GM18499 (cell line): ENCODE data around the gene ADARB1.
"Not testable (repeated sequence)": the region's sequence is repeated elsewhere in the genome, so short reads cannot be mapped to it uniquely, and the experiment has no call there.

Experiments
- ATAC-seq: cut with Tn5 transposase; IDR thresholded peaks from one replicate; pipeline ENCODE4 v1.9.1; 2021; ENCODE audit warnings: moderate number of reproducible peaks; ENCODE audit not compliant: insufficient read depth, unreplicated experiment

The ADARB1 gene

GRCh38 chr21:45131537-45131999 is 57.2 kb downstream of the ADARB1 start:
- ATAC-seq = no peak

DNA sequence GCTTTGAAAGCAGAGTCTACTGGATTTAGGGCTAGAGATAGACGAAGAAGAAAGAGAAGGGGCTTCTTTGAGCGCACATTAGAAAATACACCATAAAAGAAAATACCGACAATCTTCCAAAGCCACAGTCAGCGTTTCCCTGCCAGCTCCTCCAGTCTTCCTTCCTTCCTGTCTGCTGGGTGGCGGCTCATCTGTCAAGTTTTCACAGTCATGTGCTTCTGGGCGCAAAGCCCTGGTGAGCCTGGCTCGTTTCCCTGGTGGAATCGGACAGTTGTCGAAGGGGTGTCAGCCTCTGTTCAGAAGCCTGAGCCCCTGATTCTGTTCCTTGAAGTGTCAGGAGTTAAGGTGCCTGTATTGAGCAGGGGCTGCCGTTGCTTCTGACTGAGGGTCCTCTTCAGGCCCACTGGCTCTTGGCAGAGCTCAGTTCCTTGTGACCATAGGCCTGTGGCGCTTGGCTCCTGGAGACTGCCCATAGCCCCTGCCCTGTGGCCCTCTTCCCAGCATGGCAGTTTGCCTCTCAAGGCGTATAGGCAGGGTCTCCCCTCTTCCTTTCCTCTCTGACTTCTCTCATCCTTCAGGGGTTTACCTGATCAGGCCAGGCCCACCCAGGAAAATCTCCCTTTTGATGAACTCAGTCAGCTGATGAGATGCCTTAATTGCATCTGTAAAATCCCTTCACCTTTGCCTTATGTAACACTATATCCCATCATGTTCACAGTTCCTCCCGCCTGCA is 58.6 kb downstream of the ADARB1 start:
- ATAC-seq = no peak

DNA sequence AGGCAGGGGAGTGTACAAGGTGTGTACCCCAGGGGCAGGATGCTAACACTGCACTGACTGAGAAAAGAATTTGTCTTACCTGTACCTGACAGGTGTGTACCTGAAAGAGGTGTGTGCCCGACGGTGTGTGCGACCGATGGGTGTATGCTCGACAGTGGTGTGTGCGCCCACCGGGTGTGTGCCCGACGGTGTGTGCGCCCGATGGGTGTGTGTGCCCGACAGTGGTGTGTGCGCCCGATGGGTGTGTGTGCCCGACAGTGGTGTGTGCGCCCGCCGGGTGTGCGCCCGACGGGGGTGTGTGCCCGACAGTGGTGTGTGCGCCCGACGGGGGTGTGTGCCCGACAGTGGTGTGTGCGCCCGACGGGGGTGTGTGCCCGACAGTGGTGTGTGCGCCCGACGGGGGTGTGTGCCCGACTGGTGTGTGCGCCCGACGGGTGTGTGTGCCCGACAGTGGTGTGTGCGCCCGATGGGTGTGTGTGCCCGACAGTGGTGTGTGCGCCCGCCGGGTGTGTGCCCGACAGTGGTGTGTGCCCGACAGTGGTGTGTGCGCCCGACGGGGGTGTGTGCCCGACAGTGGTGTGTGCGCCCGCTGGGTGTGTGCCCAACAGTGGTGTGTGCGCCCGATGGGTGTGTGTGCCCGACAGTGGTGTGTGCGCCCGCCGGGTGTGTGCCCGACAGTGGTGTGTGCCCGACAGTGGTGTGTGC is 59.3 kb downstream of the ADARB1 start:
- ATAC-seq = not testable (repeated sequence)

DNA sequence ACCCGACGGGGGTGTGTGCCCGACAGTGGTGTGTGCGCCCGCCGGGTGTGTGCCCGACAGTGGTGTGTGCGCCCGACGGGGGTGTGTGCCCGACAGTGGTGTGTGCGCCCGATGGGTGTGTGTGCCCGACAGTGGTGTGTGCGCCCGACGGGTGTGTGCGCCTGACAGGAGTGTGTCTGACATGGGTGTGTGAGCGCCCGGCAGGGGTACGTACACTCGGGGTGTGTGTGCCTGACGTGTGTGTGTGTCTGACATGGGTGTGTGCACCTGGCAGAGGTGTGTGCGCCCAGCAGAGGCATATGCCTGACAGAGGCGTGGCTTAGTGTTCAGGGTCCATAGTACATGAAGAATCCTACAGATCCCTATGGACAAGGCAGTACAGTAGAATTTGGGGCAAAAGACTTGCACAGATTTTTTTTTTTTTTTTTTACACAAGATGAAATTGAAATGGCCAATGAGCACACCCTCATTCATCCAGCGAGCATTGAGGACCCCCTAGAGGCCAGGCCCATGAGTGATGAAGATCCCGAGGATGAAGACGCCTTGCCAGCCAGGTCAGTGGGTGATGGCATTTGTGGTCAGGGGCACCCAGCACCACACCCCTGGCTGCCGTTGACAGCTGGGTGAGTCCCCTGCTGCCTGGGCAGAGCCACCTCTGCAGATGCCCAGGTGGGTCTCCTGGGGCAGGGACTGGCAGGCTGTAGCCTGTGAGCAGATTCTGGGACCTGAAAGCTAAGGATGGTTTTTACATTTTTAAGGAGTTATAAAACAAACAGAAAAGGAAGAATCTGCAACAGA is 60.1 kb downstream of the ADARB1 start:
- ATAC-seq = no peak

DNA sequence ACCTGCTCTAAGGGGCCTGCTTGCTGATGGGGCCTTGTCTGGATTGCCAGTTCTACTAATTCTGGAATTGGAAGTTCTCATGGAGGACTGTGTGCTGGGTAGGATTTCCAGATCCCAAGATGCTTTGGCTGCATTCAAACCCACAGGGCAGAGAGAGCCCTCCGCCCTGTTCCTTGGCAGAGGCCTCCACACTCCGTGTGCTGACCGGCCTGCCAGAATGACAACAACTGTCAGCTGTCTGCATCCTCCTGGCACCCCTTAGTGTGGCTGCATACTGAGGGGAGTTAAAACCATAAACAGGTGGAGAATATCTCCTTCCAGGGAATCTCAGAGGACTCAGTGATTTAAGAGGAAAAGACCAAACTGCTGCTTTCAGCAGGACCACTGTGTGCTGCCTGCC is 60.7 kb downstream of the ADARB1 start:
- no peak for ATAC-seq

DNA sequence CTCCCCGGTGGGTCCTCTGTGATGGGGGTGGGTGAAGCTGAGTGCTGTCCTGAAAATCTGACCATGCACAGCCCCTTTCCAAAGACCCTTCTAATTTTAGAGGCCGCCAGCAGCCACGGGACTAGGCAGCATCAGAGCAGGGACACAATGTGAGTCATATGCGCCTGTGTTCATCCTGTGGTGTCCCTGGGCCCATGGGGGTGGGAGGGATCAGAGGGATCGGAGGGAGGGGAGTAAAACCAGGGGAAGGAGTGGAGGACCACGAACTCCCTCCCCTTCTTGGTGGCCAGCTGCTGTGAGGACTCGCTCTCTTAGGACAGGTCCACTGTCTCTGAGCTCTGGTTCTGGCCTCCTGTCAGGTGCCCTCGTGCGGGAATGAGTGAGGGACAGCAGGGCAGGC is 61.5 kb downstream of the ADARB1 start:
- no peak for ATAC-seq

DNA sequence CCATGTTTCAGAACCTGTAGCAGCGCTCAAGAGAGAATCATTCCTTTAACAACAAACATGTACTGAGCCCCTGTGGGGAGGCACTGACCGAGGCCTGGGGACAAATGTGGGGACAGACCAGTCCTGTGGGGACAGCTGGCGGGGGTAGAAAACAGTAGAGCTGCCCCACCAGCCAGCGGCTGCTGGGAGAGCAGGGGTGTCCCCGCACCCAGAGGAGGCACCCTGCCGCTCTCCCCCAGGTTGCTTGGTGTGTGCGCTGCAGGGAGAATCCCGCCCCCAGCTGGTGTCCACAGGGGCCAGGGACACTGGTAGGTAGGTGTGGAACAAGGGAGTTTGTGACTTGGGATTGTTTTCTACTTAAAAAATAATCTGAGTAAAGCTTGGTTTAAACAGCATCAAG is 62.1 kb downstream of the ADARB1 start:
- no peak for ATAC-seq

DNA sequence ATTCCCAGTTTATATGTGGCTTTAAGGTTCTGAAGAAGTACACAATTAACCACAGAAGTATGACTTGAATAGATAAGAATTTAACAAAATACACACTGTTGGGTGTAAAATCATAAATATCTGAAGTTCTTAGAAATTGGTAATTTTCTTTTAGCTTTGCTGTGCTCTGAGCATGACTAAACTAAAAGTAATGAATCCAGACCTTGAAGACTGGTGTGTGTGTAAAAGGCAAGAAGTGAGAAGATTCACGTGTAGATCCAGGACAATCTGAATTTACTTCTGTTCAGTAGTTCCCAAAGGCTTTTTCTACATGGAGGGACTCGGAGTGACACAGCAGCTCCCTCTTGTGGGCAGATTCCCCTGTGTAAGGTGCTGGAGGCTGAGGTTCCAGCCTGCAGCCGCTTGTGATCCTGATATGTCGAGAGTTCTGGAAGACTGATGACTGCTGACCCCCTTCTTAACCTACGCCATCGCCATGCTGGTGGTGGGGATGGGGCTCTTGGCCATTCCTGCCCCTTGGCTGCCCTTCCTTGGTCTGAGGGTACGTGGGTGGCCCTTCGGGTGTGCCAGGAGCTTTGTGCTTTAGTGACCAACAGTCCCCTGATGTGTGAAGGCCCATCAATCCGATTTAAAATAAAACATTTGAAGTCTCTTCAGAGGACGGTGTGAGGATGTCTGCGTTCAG is 62.7 kb downstream of the ADARB1 start:
- no peak for ATAC-seq

DNA sequence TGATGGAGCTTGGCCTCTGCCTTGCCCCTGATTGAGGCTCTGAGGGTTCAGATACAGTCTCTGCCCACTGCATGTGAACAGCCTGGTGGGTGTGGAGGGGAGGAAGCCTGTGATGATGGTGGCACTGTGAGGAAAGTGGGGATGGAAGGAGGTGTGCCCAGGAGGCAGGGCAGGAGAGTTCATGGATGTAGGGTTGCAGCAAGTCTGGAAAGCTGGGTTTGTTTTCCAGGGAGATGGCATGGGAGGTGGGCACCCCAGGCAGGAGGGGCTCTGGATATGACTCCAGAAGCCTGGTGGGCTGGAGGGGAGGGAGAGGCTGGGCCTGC is 63.2 kb downstream of the ADARB1 start:
- ATAC-seq = no peak

DNA sequence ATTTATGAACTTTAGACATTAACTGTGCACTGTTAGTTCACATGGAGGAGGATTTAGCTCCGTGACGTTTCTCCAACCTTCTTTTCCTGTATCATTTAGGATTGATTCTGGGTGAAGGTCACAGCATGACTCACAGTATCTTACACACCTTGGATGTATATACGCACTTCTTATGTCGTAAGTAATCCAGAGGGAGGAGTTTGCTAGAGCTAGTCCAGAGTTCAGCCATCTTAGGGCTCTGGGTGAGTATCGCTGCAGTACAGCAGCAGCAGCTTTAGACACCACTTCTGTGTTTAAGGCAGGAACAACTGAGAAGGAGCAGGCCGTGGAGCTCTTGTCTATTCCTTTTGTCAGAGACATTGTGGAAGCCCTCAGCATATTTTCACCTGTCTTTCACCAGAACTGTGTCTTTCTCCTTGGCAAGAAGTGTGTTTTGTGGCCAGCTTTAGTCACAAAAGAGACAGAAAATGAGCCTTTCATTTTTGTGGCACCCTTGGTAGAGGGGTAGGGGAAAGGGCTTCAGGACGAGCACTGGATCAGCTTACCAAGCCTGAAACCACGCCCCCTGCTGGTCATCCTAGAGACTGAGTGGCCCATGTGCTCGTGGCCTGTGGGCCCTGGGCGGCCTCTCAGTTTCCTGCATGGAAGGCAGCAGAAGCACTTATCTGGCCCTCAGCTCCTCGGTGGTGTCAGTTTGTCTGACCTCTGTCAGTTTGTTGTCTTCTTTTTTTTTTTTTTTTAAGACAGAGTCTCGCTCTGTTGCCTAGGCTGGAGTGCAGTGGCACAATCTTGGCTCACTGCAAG is 64.0 kb downstream of the ADARB1 start:
- no peak for ATAC-seq

DNA sequence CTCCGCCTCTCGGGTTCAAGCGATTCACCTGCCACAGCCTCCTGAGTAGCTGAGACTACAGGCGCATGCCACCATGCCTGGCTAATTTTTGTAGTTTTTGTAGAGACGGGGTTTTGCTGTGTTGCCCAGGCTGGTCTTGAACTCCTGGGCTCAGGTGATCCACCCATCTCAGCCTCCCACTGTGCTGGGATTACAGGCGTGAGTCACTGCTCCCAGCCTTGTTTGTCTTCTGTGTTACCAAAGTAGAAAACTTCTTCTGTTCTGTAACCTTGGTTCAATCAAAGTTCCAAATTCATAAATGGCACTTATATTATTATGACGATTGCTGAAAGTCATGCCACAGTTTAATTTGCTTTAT is 64.6 kb downstream of the ADARB1 start:
- ATAC-seq = not testable (repeated sequence)

GRCh38 chr21:45139473-45139872 is 65.1 kb downstream of the ADARB1 start:
- no peak for ATAC-seq

- no peak for ATAC-seq
These were observed 66.1 kb downstream of the ADARB1 start for GRCh38 chr21:45140346-45140940.

DNA sequence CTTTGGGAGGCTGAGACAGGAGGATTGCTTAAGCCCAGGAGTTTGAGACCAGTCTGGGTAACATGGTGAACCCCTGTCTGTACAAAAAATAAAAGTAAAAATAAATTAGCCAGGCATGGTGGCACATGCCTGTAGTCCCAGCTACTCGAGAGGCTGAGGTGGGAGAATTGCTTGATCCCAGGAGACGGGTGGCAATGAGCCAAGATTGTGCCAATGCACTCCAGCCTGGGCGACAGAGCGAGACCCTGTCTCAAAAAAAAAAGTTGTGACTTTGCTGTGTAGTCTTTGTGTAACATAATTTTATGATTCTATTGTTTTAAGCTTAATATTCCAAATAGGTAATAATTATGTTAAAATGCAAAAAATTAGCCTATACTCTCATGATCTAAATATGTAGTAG is 66.6 kb downstream of the ADARB1 start:
- ATAC-seq = not testable (repeated sequence)

GRCh38 chr21:45141507-45141906 is 67.1 kb downstream of the ADARB1 start:
- no peak for ATAC-seq

GRCh38 chr21:45142469-45143308 is 68.3 kb downstream of the ADARB1 start:
- no peak for ATAC-seq

DNA sequence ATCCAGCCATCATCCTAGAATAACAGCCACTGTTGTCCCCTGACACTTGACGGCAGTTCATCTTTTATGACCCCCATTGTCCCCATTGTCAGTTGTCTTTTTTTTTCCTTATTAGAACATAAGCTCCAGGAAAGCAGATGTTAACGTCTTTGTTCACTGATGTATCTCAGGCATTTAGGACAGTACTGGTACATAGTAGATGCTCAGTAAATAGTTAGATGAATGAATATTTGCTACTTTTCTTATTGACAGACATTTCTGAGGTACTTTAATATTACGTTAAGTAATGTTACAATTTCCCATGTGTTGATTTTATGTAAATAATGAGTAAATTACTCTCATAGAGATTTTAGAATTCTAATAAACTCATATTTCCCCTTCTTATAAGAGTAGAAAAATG is 69.5 kb downstream of the ADARB1 start:
- ATAC-seq = no peak

DNA sequence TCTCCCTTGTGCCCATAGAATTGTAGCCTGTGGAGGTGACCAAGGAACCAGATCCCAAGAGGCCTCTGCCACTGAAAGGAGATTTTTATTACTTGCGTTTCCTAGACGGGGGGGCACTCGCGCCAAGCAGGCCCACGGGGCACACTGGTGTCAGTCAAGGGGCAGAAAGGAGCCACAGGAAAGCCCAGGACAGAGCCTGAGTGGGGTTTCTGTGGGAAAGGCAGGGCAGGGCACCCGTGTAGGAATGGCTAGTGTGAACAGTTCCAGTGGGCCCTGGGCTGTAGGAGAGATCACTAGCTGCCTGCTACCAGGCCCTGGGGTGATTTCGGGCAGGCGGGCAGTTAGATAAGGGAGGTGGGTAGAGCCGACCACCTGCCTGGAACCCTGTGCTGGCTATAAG is 70.8 kb downstream of the ADARB1 start:
- no peak for ATAC-seq

GRCh38 chr21:45145846-45146245 is 71.5 kb downstream of the ADARB1 start:
- ATAC-seq = not testable (repeated sequence)
